Lower leg skin (tissue), 4 donors: ENCODE results near the gene FOXI1. TPM values are rescaled to one million over a fixed set of nuclear protein-coding genes. Genes with fewer than 3 reads are reported as not detected.

Source experiments
- DNase-seq, 2 donors: peaks; one replicate each; pipeline ENCODE4 v3.0.0-alpha.2; 2019; ENCODE audit warnings: low spot score in 2 of 2
- H3K4me3 ChIP-seq: fragments of 200-600 bp; sonication (generic); 2 replicates; pipeline ENCODE4 v1.5.1; 2017; ENCODE audit warnings: mild to moderate bottlenecking, low read depth; ENCODE audit not compliant: poor library complexity, severe bottlenecking
- CTCF ChIP-seq, 3 donors: fragments of 450-650 bp; IDR thresholded peaks; one replicate each; pipeline ENCODE4 v1.5.1; 2016; ENCODE audit warnings: antibody characterized with exemption in 3 of 3, mild to moderate bottlenecking in 3 of 3, moderate library complexity in 2 of 3
- POLR2A ChIP-seq, 2 donors: fragments of 450-650 bp; IDR thresholded peaks; one replicate each; pipeline ENCODE4 v1.6.1; 2016 to 2017; ENCODE audit warnings: antibody characterized with exemption in 2 of 2, mild to moderate bottlenecking in 1 of 2, moderate library complexity in 1 of 2
- WGBS, 2 donors: methylation state at CpG; one replicate each; pipeline ENCODE4 v1.1.5; 2018; 5-methylcytosine and 5-hydroxymethylcytosine counted together
- intact Hi-C: fragments of 100-400 bp; cut with DNase I; formaldehyde crosslinking; loops from one replicate; pipeline ENCODE4 v1.15.0; 2023; ENCODE audit warnings: low total_unique reads
- total RNA-seq, 4 donors: library from RNA; depleted of rRNA; stranded (reverse); fragments of >200 nt; gene quantifications; one replicate each; pipeline ENCODE4 v1.1.0, GENCODE V29; 2016

The FOXI1 gene
- total RNA-seq, 4 donors from 2014 or later, result 0.46 to 5.3 (median 3.4) TPM

GRCh38 chr5:170132269-170132975, 26.7 kb downstream of the FOXI1 start:
- TF ChIP-seq POLR2A (IDR thresholded peaks at IDR 0.05) (no peak), CTCF (IDR thresholded peaks at IDR 0.05) (no peak)
- 51 to 57% methylated on average over 4 of the region's 4 CpGs for WGBS, 2 donors
- intact Hi-C loops, result no loop called here
- no peak overlapping the region for H3K4me3 ChIP-seq
- peak in 1 of 2 donors; percentile 46 for DNase-seq

GRCh38 chr5:170132976-170133448, 27.3 kb downstream of the FOXI1 start:
- TF ChIP-seq CTCF (IDR thresholded peaks at IDR 0.05), result no peak
- no peak for TF ChIP-seq POLR2A (IDR thresholded peaks at IDR 0.05)
- DNase-seq, result peak in 1 of 2 donors; percentile 2
- no peak overlapping the region for H3K4me3 ChIP-seq
- 67 to 76% methylated on average over 3 of the region's 3 CpGs for WGBS, 2 donors
- intact Hi-C loops, result no loop called here

DNA sequence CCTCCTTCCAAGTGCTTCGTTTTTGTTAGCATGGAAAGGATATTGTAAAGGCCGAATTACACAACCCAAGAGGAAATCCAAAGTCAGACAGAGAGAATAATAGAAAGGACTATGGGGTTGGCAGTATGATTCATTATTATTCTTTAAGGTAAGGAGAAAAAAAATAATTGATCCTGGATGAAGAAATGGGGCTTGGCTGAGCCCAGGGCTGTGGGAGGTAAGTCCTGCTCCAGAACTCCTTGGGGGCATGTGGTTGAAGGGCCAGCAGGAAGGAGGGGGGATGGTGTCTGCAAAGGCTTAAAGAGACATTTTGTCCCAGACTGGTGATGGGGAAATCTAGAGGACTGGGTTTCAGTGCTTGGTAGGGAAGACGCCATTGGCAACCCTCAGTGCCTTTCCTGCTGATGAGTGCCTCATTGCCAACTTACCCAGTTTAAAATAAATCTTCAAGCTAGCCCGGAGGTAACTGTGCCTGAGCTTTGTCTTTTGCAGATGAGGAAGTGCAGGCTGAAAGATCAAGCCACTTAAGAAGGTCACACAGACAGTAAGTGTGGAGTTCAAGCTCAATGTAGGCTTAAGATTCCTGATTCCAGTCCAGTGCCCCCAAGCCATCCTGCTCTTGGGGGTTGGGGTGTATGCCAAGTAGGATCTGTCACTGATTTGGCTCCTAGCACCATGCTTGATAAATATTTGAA, 30.2 kb downstream of the FOXI1 start:
- TF ChIP-seq CTCF (IDR thresholded peaks at IDR 0.05) (no peak), POLR2A (IDR thresholded peaks at IDR 0.05) (no peak)
- WGBS, 2 donors, result 55 to 61% methylated on average over 4 of the region's 4 CpGs
- no peak overlapping the region for H3K4me3 ChIP-seq
- intact Hi-C loops, result no loop called here
- DNase-seq, result peak in 1 of 2 donors; percentile 67

GRCh38 chr5:170136506-170136905, 30.8 kb downstream of the FOXI1 start:
- no peak overlapping the region for H3K4me3 ChIP-seq
- intact Hi-C loops, result no loop called here
- no peak for TF ChIP-seq CTCF (IDR thresholded peaks at IDR 0.05)
- TF ChIP-seq POLR2A (IDR thresholded peaks at IDR 0.05), result no peak
- DNase-seq, result no peak
- 72 to 80% methylated on average over 3 of the region's 3 CpGs for WGBS, 2 donors

- intact Hi-C loops, result no loop called here
- H3K4me3 ChIP-seq, result no peak overlapping the region
- no peak for TF ChIP-seq CTCF (IDR thresholded peaks at IDR 0.05)
- no peak for TF ChIP-seq POLR2A (IDR thresholded peaks at IDR 0.05)
- DNase-seq, result peak in 1 of 2 donors; percentile 29
- 92 to 100% methylated on average over 2 of the region's 2 CpGs for WGBS, 2 donors
These were observed 32.1 kb downstream of the FOXI1 start for GRCh38 chr5:170137694-170138214.
